GM21367 (cell line): Measurements from ENCODE around the gene GDI2.

ENCODE experiments used
- ATAC-seq: cut with Tn5 transposase; IDR thresholded peaks from one replicate; pipeline ENCODE4 v1.9.1; 2021; ENCODE audit not compliant: unreplicated experiment

The GDI2 gene

DNA sequence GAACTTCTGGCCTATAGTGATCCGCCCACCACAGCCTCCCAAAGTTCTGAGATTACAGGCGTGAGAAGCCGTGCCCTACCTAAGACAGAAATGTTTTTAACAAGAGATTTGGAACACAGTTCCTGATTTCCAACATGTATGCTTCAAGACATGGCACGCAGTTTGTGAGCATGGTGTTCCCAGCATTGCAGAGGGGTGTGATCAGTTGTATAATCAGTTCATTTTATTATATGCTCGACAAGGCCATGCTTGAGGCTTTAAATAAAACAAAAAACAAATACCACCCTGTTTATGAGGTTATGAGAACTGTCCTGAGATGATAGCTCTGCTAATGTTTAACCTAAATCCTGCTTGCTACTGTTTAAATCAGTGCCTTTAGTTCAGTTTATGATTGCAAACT is 68.4 kb downstream of the GDI2 start:
- no peak for ATAC-seq

GRCh38 chr10:5743736-5744135 is 69.5 kb downstream of the GDI2 start:
- ATAC-seq = no peak

GRCh38 chr10:5742116-5742515 is 71.1 kb downstream of the GDI2 start:
- no peak for ATAC-seq

DNA sequence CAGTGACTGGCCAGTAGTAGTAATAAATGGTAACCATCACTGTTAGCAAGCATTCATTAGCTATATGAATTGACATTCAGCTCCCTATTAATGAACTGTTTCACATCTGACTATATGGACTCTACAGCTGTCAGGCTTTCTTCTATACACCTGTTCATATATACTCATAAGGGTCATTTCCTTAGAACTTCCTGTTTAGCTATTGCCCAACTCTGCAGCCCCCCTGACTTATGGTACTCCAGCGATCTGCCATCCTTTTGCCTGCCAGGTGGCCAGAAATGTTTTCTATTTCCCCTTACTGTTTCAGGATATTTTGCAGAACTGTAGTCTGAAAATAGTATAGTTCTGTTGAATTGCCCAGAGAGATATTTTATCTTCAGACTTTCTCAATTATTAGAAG is 72.0 kb downstream of the GDI2 start:
- no peak for ATAC-seq

GRCh38 chr10:5738427-5738826 is 74.8 kb downstream of the GDI2 start:
- no peak for ATAC-seq

GRCh38 chr10:5737352-5737751 is 75.9 kb downstream of the GDI2 start:
- ATAC-seq = no peak

DNA sequence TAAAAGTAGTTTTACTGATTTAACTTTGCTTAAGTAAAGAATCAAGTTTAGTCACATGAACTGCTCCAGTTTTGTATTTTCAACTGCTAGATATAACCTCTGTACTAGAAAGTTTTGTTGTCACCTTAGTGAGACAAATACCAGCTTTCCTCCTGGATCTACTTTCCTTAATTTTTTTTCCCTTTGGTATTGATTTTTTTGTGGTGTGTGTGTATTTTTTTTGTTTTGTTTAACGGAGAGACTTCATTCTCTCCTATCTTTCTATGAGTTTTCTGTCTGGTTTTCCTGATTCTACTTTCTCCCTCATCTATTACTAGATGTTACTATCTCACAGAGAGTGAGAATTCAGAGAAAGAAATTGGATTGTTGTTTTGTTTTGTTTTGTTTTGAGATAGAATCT is 76.6 kb downstream of the GDI2 start:
- ATAC-seq = no peak

DNA sequence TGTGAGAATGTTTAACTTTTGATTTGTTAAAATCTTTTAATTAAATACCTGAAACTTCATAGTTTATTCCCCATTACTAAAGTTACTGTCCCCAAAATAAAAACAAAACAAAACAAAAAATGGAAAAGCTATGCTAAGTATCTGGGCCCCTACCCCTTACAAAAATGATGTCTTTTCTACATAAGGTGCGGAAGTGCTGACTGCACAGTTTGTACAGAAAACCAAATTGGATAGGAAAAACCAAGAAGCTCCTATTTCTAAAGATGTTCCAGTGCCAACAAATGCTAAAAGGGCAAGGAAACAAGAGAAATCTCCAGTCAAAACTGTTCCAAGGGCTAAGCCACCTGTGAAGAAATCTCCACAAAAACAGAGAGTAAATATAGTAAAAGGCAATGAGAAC is 78.1 kb downstream of the GDI2 start:
- ATAC-seq = no peak

GRCh38 chr10:5732141-5732540 is 81.1 kb downstream of the GDI2 start:
- ATAC-seq = no peak

DNA sequence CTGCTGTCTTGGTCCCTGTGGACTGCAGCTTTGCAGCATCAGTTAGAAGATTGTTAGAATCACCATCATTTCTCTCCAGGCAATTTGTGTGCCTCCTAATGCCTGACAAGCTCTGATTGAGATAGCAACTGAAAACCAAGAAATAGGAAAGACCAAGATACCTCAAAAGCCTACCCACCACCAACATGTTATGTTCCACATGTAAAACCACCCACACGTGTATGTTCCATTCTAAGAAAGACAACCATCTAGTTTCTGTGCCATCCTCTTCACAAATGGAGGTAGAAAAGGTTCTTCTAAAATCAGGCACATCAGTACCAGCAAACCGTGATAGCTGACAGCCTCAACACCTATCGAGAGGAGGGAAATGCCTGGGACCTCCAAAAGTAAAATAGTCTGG is 81.7 kb downstream of the GDI2 start:
- ATAC-seq = no peak

DNA sequence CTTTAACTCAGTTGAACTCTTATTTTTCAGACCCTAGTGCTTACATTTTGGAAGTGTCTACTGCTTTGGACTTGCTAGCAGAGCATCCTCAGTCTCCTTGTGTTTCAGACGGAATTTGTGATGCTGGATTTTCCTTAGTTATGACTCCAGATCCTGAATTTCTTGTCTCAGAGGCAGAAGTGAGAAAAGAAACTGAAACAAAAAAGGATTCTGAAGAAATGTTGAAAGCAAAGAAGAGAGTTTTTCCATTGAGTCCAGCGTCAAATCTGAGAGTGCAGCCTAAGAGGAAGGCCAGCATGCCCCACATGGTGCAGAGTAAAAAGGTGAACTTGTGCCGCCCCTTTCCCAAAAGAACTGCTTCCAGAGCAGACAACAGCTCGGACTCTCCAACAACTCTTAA is 82.5 kb downstream of the GDI2 start:
- no peak for ATAC-seq

DNA sequence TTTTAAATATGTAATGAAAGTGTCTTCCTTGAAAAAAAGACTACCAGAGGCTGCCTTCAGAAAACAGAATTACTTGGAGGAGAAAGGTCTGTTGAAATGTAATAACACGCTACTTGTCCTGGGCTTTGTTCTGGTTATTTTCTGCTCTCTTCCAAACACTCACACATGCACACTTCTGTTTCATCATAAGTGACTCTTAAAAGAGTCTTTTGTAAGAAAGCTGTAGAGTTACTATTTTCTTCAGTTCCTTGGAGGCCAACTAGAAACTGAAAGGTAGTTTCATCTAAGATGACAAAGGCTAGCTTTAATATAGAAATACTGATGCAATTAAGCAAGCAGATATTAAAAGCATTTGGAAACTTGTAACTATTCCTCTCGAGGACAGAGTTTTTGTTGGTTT is 89.5 kb downstream of the GDI2 start:
- no peak for ATAC-seq

DNA sequence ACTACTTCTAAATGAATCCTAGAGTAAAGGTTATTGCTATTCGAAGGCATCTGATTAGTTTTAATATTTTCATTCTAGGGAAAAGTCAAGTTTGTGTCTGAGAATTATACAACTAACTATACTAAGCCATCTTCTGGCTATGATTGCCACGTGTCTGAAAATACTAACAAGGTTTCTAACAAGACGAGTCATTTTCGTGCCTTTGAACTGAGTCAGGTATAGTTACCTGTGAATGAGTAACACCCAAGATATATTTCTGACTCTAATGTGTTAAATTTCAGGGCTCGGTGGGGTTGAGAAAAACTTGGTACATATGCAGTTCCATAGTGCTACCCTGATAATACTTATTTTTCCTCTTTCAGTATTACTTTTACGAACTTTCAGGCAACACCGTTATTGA is 93.1 kb downstream of the GDI2 start:
- ATAC-seq = no peak

DNA sequence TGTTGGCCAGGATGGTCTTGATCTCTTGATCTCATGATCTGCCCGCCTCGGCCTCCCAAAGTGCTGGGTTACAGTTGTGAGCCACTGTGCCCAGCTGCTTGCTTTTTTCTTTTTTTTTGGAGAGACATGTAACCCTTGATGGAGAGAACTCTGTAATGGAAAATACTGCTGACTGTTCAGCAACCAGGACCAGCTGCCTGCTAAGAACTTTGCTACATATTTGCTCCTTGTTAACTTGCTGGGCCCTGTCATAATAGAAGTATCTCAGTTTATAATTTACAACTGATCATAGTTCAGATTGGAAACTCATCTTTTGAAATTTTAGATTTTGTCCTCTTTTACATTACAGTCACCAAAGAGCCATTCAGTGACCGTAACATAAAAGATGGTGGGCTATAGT is 93.7 kb downstream of the GDI2 start:
- no peak for ATAC-seq
